ENCODE data around the gene RND2.

DNA sequence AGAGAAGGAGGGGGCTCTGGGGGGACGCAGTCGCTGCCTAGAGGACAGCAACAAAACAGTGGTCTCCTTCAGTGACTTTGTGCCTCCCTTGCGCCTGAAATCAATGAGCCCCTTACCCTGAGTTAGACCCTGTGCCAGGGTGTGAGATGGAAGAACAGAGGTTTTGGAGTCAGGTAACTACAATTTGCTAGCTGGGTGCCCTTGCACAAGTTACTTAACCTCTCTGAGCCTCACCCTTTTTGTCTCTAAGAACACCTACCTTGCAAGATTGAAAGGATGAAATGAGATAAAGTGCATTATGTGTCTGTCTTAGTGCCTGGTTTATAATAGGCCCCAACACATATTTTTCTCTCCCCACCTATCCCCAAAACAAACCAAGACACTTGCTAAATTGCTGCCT lies 9.9 kb downstream of the RND2 start:
- no peak for TF ChIP-seq EZH2 (IDR thresholded peaks at IDR 0.05; ENCODE audit: low read depth)
- TF ChIP-seq, protein P1, sequence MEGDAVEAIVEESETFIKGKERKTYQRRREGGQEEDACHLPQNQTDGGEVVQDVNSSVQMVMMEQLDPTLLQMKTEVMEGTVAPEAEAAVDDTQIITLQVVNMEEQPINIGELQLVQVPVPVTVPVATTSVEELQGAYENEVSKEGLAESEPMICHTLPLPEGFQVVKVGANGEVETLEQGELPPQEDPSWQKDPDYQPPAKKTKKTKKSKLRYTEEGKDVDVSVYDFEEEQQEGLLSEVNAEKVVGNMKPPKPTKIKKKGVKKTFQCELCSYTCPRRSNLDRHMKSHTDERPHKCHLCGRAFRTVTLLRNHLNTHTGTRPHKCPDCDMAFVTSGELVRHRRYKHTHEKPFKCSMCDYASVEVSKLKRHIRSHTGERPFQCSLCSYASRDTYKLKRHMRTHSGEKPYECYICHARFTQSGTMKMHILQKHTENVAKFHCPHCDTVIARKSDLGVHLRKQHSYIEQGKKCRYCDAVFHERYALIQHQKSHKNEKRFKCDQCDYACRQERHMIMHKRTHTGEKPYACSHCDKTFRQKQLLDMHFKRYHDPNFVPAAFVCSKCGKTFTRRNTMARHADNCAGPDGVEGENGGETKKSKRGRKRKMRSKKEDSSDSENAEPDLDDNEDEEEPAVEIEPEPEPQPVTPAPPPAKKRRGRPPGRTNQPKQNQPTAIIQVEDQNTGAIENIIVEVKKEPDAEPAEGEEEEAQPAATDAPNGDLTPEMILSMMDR (conservative IDR thresholded peaks at IDR 0.05), result no peak

Data from PC-9 (cell line).